Naive thymus-derived CD4-positive, alpha-beta T cell (primary cell): Measurements from ENCODE around the gene PRM3. TPM values are rescaled to one million over a fixed set of nuclear protein-coding genes. Genes with fewer than 3 reads are reported as not detected.

Source experiments
- ATAC-seq: fragments of 150-1000 bp; cut with Tn5 transposase; 2 replicates; pipeline ENCODE4 v1.10.0; 2021; ENCODE audit warnings: mild to moderate bottlenecking, moderate library complexity
- CTCF ChIA-PET: fragments of 350-600 bp; sonication (Branson Sonifier 250); formaldehyde crosslinking; loops from one replicate; lab custom pipeline; 2021; ENCODE audit warnings: antibody characterized with exemption; lab: Charles Lee
- POLR2A ChIA-PET: fragments of 350-600 bp; sonication (Branson Sonifier 250); formaldehyde crosslinking; loops from one replicate; lab custom pipeline; 2021; ENCODE audit warnings: antibody characterized with exemption, inconsistent platforms; lab: Charles Lee
- DNase-seq, 9 donors: peaks; one replicate each; pipeline versions ENCODE4 v3.0.0 to v3.0.0-alpha.2; 2020 to 2022; ENCODE audit warnings: mixed read lengths in 1 of 9
- H3K27ac ChIP-seq: one replicate; pipeline ENCODE4 v1.7.0; 2013; ENCODE audit warnings: mild to moderate bottlenecking, low read depth, low read length, moderate library complexity
- H3K27me3 ChIP-seq, 2 donors: one replicate each; pipeline ENCODE4 v1.7.0; 2013; ENCODE audit warnings: low read length in 2 of 2, mild to moderate bottlenecking in 2 of 2, moderate library complexity in 2 of 2; ENCODE audit not compliant: control insufficient read depth in 2 of 2, insufficient read depth in 2 of 2
- H3K36me3 ChIP-seq, 3 experiments: 1 replicate in 2 of 3; 2 replicates in 1 of 3; pipeline ENCODE4 v1.7.0; 2013; ENCODE audit warnings: low read length in 3 of 3, mild to moderate bottlenecking in 3 of 3, moderate library complexity in 1 of 3; ENCODE audit not compliant: insufficient read depth in 3 of 3, control insufficient read depth in 2 of 3
- H3K4me1 ChIP-seq, 2 donors: one replicate each; pipeline ENCODE4 v1.7.0; 2013; ENCODE audit warnings: low read length in 2 of 2, mild to moderate bottlenecking in 2 of 2, moderate library complexity in 1 of 2; ENCODE audit not compliant: control insufficient read depth in 2 of 2, insufficient read depth in 2 of 2
- H3K4me3 ChIP-seq: 2 replicates; pipeline ENCODE4 v1.7.0; 2013; ENCODE audit warnings: mild to moderate bottlenecking, low read length
- H3K9me3 ChIP-seq, 3 experiments: 1 replicate in 2 of 3; 2 replicates in 1 of 3; pipeline ENCODE4 v1.7.0; 2013; ENCODE audit warnings: low read length in 3 of 3; ENCODE audit not compliant: control insufficient read depth in 2 of 3
- H3K27ac Mint-ChIP-seq, 9 donors: one replicate each; pipeline ENCODE4 v1.8.0; 2020 to 2022; ENCODE audit warnings: mixed read lengths in 9 of 9, mild to moderate bottlenecking in 8 of 9, moderate library complexity in 5 of 9, inconsistent platforms in 2 of 9
- H3K27me3 Mint-ChIP-seq, 5 donors: one replicate each; pipeline ENCODE4 v1.8.0; 2021 to 2022; ENCODE audit warnings: mixed read lengths in 5 of 5, mild to moderate bottlenecking in 1 of 5
- H3K36me3 Mint-ChIP-seq, 5 donors: one replicate each; pipeline ENCODE4 v1.8.0; 2020 to 2022; ENCODE audit warnings: mixed read lengths in 5 of 5, mild to moderate bottlenecking in 3 of 5, inconsistent platforms in 1 of 5
- H3K4me1 Mint-ChIP-seq, 7 donors: one replicate each; pipeline ENCODE4 v1.8.0; 2020 to 2022; ENCODE audit warnings: mixed read lengths in 7 of 7, mild to moderate bottlenecking in 3 of 7, inconsistent platforms in 1 of 7
- H3K4me3 Mint-ChIP-seq, 10 donors: one replicate each; pipeline ENCODE4 v1.8.0; 2020 to 2022; ENCODE audit warnings: mild to moderate bottlenecking in 10 of 10, mixed read lengths in 10 of 10, moderate library complexity in 6 of 10, inconsistent platforms in 2 of 10
- H3K9me3 Mint-ChIP-seq, 11 donors: one replicate each; pipeline ENCODE4 v1.8.0; 2020 to 2022; ENCODE audit warnings: mixed read lengths in 11 of 11, mild to moderate bottlenecking in 4 of 11, inconsistent platforms in 1 of 11, moderate library complexity in 1 of 11
- intact Hi-C, 2 donors: fragments of 100-400 bp; cut with micrococcal nuclease; formaldehyde crosslinking; loops; one replicate each; pipeline ENCODE4 v1.15.1; 2023
- polyA plus RNA-seq, 2 donors: library from polyadenylated mRNA; unstranded; fragments of 300-500 nt; fragmentation: Illumina TruSeq; gene quantifications; one replicate each; pipeline ENCODE4 v1.2.3, GENCODE V29; 2021
- total RNA-seq, 6 experiments: library from RNA in 5 of 6; stranded (reverse) in 5 of 6; gene quantifications; 1 replicate in 5 of 6; 2 replicates in 1 of 6; pipeline ENCODE4 v1.2.3 and lab custom pipeline; 2021 to 2026

PRM3 gene
- total and polyA plus RNA-seq, 7 experiments from 2014 or later, result not detected

DNA sequence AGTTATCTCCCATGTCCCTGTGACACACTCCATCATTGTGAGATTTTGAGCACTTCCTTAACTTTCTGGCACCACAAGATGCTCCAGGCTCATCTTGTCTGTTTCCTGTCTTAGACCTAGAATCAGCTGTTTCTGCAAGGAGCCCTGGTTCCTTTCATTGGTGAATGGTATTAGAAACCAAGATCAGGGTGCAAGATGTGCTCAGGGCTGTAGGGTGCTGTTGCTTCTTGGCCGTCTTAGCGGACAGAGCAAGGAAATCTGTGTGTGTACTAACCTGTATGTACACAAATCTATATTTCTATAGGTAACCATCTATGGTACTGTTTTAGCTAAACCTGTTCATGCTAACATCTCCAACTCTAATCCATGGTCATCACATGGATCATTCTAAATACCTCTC, 15.8 kb upstream of the PRM3 start:
- Histone ChIP-seq H3K4me3 (no peak overlapping the region), H3K27me3 (peaks cover 0 to 3% of the 10 kb centered on the region in 2 donors), H3K4me1 (no peaks in the 10 kb centered on the region), H3K9me3 (no peaks in the 10 kb centered on the region), H3K36me3 (no peaks in the 10 kb centered on the region), H3K27ac (no peak overlapping the region)
- peaks cover 0 to 2% (median 0%) of the 10 kb centered on the region in 11 donors for H3K9me3 Mint-ChIP-seq
- ATAC-seq, result no peak
- H3K27ac Mint-ChIP-seq, result no peak overlapping the region
- H3K4me1 Mint-ChIP-seq, result peaks cover 0 to 20% (median 0%) of the 10 kb centered on the region in 7 donors
- CTCF ChIA-PET, result interaction anchor here (1.2 kb wide), 1 partner anchor 34 kb away, joined by 3 read pairs; no protein-coding TSS in a partner anchor
- intact Hi-C loops, result no loop called here
- H3K4me3 Mint-ChIP-seq, result no peak overlapping the region
- POLR2A ChIA-PET, result no interaction called here
- peaks cover 0 to 49% (median 8%) of the 10 kb centered on the region in 5 donors for H3K27me3 Mint-ChIP-seq
- DNase-seq, result no peak
- peaks cover 0 to 3% (median 0%) of the 10 kb centered on the region in 5 donors for H3K36me3 Mint-ChIP-seq

DNA sequence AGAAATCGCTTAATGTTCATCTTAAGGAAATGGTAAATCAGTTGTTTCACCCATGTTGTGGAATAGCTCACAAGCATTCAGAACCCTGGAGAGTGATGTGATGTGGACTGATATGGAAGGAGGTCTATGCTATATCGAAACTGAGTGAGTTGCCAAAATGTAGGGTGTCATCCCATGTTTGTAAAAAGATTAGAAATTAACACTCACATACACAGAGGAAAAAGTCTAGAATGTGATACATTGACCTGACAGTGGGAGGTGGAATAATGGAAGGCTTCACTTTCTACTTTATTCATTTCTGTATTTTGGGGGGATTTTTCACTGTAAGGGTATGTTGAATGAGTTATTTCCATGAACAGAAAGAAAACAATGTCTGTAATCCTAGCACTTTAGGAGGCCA, 12.4 kb upstream of the PRM3 start:
- ChIA-PET CTCF (no interaction called here), POLR2A (interaction anchor here (0.5 kb wide), 1 partner anchor 12 kb away, joined by 3 read pairs; no protein-coding TSS in a partner anchor)
- H3K9me3 ChIP-seq, result no peaks in the 10 kb centered on the region
- peaks cover 0 to 3% (median 0%) of the 10 kb centered on the region in 5 donors for H3K36me3 Mint-ChIP-seq
- no peak overlapping the region for H3K27ac Mint-ChIP-seq
- H3K27ac ChIP-seq, result no peak overlapping the region
- ATAC-seq (no peak), DNase-seq (no peak)
- H3K4me1 Mint-ChIP-seq, result peaks cover 0 to 13% (median 0%) of the 10 kb centered on the region in 7 donors
- no peaks in the 10 kb centered on the region for H3K27me3 ChIP-seq
- H3K4me1 ChIP-seq, result no peaks in the 10 kb centered on the region
- H3K9me3 Mint-ChIP-seq, result peaks cover 0 to 2% (median 0%) of the 10 kb centered on the region in 11 donors
- no peaks in the 10 kb centered on the region for H3K36me3 ChIP-seq
- no peak overlapping the region for H3K4me3 ChIP-seq
- H3K27me3 Mint-ChIP-seq, result peaks cover 0 to 46% (median 3%) of the 10 kb centered on the region in 5 donors
- intact Hi-C loops, result no loop called here
- H3K4me3 Mint-ChIP-seq, result no peak overlapping the region

DNA sequence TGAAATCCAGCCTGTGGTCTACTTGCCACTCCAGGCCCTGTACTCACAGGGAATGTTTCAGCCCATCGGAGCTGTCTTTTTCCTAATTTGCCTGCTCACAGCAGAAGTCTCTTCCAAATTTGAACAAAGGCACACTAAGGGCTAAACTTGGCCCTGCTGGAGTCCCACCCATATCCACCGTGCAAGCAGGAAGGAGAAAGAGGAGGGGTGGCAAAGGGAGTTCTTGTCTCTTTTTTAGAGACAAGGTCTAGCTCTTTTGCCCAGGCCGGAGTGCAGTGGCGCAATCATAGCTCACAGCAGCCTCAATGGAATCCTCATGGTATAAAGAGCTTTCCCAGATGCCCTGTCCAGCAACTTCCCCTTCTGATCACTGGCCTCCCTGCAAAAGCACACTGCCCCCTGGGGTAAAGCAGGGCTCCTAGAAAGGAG, 10.4 kb upstream of the PRM3 start:
- Histone ChIP-seq H3K36me3 (no peaks in the 10 kb centered on the region), H3K4me1 (no peaks in the 10 kb centered on the region), H3K27ac (no peak overlapping the region), H3K4me3 (no peak overlapping the region), H3K27me3 (no peaks in the 10 kb centered on the region), H3K9me3 (no peaks in the 10 kb centered on the region)
- Mint-ChIP-seq H3K4me3 (no peak overlapping the region), H3K36me3 (peaks cover 0 to 3% (median 0%) of the 10 kb centered on the region in 5 donors), H3K4me1 (peaks cover 0 to 19% (median 0%) of the 10 kb centered on the region in 7 donors), H3K27ac (peak overlapping the region in 1 of 9 donors; percentile 59), H3K27me3 (peaks cover 0 to 46% (median 0%) of the 10 kb centered on the region in 5 donors), H3K9me3 (peaks cover 0 to 4% (median 0%) of the 10 kb centered on the region in 11 donors)
- POLR2A ChIA-PET, result interaction anchor here (2.1 kb wide), 1 partner anchor 28 kb away, joined by 9 read pairs; the partner anchor contains the start of gene SOCS1
- no peak for ATAC-seq
- DNase-seq, result no peak
- CTCF ChIA-PET, result interaction anchor here (0.8 kb wide), 1 partner anchor 15 kb away, joined by 4 read pairs; no protein-coding TSS in a partner anchor
- intact Hi-C loops, result no loop called here

DNA sequence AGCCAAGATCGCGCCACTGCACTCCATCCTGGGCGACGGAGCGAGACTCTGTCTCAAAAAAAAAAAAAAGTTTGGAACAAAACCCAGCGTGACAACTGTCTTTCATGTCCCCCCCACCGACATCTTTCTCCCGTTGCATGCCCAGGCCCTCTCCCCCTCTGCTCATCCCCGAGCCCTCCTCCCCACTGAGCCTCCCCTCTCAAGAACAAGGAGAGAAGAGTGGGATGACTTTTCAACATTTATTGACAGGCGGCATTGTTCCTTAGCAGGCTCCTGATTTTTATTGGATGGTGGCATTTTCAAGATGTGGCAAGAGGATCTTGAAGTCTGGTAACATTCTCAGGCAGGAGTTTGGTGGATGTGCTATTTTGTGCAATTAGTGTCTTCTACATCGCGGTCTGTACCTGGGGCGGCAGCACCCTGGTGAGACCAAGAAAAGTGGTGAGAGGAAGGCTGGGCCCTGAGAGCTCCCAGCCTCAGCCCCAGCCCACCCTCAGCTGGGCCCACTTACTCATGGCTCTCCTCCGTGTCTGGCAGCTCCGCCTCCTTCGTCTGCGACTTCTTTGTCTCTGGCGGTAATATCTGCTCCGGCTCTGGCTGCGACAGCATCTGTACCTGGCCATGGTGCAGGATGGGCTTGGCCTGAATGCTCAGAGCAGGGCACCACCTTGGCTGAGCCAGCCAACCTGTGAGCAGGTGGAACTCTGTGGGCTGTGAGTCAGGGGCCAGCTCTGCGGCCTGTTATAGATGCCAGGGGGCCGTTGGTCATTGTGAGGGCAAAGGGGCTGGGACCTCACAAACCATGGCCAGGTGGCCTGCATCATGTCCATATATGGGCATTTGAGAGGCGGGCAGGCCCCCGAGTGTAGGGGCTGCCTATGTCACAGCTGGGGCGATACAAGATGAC, 7.4 kb upstream of the PRM3 start, which contains the start of gene PRM1:
Gene PRM1 (minus strand): TSS at position 715 of the 907 bp plus-strand sequence. CDS start 92 bp downstream, at position 623.
- H3K9me3 ChIP-seq, result no peaks in the 10 kb centered on the region
- no peaks in the 10 kb centered on the region for H3K4me1 ChIP-seq
- CTCF ChIA-PET, result no interaction called here
- Mint-ChIP-seq H3K27ac (peak within 1 kb of the TSS in 2 of 9 donors; percentile 46 to 51), H3K9me3 (peaks cover 0 to 4% (median 0%) of the 10 kb centered on the region in 11 donors), H3K4me1 (peaks cover 0 to 16% (median 0%) of the 10 kb centered on the region in 7 donors), H3K36me3 (no peaks in the 10 kb centered on the region), H3K4me3 (no peak within 1 kb of the TSS), H3K27me3 (peaks cover 0 to 41% (median 0%) of the 10 kb centered on the region in 5 donors)
- DNase-seq, result no peak
- H3K4me3 ChIP-seq, result no peak within 1 kb of the TSS
- no peak within 1 kb of the TSS for H3K27ac ChIP-seq
- intact Hi-C loops, result no loop called here
- H3K36me3 ChIP-seq, result no peaks in the 10 kb centered on the region
- POLR2A ChIA-PET, result no interaction called here
- no peaks in the 10 kb centered on the region for H3K27me3 ChIP-seq
- no peak for ATAC-seq

DNA sequence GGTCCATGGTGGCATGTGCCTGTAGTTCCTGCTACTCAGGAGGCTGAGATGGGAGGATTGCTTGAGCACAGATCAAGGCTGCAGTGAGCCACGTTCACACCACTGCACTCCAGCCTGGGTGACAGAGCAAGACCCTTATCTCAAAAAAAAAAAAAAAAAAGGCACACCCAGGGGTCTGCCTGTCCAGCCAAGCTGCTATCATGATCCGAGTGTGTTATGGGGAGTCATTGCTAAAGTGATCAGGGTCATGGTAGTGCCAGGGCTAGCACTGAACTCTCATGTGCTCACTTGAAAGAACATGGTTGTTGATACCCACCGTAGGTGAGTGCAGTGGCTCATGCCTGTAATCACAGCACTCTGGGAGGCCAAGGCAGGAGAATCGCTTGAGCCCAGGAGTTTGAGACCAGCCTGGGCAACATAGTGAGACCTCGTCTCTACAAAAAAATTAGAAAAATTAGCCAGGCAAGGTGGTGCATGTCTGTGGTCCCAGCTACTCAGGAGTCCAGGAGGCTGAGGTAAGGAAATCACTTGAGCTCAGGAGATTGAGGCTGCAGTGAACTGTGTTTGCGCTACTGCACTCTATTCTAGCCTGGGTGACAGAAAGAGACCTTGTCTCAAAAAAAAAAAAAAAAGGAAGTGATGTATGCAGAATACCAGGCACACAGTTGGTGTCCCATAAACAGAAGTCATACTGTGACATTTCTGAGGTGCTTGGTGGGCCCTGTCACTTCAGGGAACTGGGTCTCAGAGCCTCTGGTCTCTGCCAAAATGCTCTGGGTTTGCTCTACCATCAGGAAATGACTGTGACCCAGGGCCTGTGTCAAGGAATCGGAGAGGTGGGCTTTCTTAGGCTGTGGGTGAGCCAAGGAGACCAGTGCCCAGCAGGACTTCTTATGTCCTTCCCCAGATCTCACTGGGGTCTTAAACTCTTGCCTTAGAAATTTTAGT, 5.5 kb upstream of the PRM3 start:
- Mint-ChIP-seq H3K27me3 (peaks cover 0 to 29% (median 0%) of the 10 kb centered on the region in 5 donors), H3K4me1 (peaks cover 0 to 16% (median 0%) of the 10 kb centered on the region in 7 donors), H3K36me3 (no peaks in the 10 kb centered on the region), H3K27ac (peak overlapping the region in 2 of 9 donors; percentile 15 to 37), H3K4me3 (no peak overlapping the region), H3K9me3 (peaks cover 0 to 2% (median 0%) of the 10 kb centered on the region in 11 donors)
- CTCF ChIA-PET, result interaction anchor here (0.6 to 0.7 kb wide), 2 partner anchors 15 to 48 kb away, joined by 3 to 4 read pairs; no protein-coding TSS in a partner anchor
- no peaks in the 10 kb centered on the region for H3K4me1 ChIP-seq
- H3K36me3 ChIP-seq, result no peaks in the 10 kb centered on the region
- no peak overlapping the region for H3K4me3 ChIP-seq
- POLR2A ChIA-PET, result interaction anchor here (1.1 kb wide), 1 partner anchor 23 kb away, joined by 3 read pairs; the partner anchor contains the start of gene SOCS1
- no peak overlapping the region for H3K27ac ChIP-seq
- H3K9me3 ChIP-seq, result no peaks in the 10 kb centered on the region
- intact Hi-C loops, result no loop called here
- ATAC-seq, result peak; percentile 58
- H3K27me3 ChIP-seq, result no peaks in the 10 kb centered on the region
- DNase-seq, result no peak
